Erythroblast (primary cell): ENCODE measurements around the gene EIF5A2.

ENCODE experiments used
- GATA1 ChIP-seq: IDR thresholded peaks from 2 replicates; pipeline ENCODE4 v1.6.1; 2011; ENCODE audit warnings: low read depth, mild to moderate bottlenecking, control low read depth, low read length, moderate library complexity
- POLR2A ChIP-seq: IDR thresholded peaks from 2 replicates; pipeline ENCODE4 v1.6.1; 2011; ENCODE audit warnings: mild to moderate bottlenecking, low read length

DNA sequence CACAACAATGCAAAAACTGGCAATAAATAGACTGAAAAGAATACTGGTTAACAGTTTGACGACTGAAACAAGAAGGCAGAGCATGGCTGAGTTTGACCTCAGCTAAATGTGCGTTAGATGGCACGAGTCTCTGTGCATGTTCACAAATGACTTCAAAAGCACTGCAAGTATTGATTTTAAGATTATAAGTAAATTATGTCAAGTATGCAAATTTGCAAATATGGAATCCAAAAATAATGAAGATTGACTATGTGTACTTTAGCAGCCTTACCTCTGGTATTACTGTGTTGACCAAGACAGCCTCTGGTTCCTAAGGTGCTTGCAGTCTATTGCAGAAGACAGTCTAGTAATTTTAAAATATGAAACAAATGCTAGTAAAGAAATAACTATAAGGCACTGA is 2.6 kb upstream of the EIF5A2 start:
- TF ChIP-seq POLR2A, result no peak
- no peak for TF ChIP-seq GATA1
